Measurements from ENCODE around the gene HK3. TPM values are rescaled to one million over a fixed set of nuclear protein-coding genes. Genes with fewer than 3 reads are reported as not detected.
"Not testable (repeated sequence)": the region's sequence is repeated elsewhere in the genome, so short reads cannot be mapped to it uniquely, and the experiment has no call there.

HK3 gene
- total RNA-seq, 1 donor from 2014 or later, result not detected

GRCh38 chr5:176874198-176874780, 24.9 kb downstream of the HK3 start:
- TF ChIP-seq CTCF (conservative IDR thresholded peaks at IDR 0.05; ENCODE audit: low read depth, low read length), result no peak
- no peak overlapping the region for H3K4me3 ChIP-seq (ENCODE audit: low read depth, low read length)
- DNase-seq (ENCODE audit: low read depth), result no peak

- no peak overlapping the region for H3K4me3 ChIP-seq (ENCODE audit: low read depth, low read length)
- TF ChIP-seq CTCF (conservative IDR thresholded peaks at IDR 0.05; ENCODE audit: low read depth, low read length), result no peak
- no peak for DNase-seq (ENCODE audit: low read depth)
These were observed 25.5 kb downstream of the HK3 start for GRCh38 chr5:176873541-176874172.

GRCh38 chr5:176873011-176873410, 26.1 kb downstream of the HK3 start:
- not testable (repeated sequence) for DNase-seq (ENCODE audit: low read depth); H3K4me3 ChIP-seq (ENCODE audit: low read depth, low read length)

- H3K4me3 ChIP-seq (ENCODE audit: low read depth, low read length); DNase-seq (ENCODE audit: low read depth): not testable (repeated sequence)
These were observed 26.6 kb downstream of the HK3 start for GRCh38 chr5:176872586-176872985.

- H3K4me3 ChIP-seq (ENCODE audit: low read depth, low read length); DNase-seq (ENCODE audit: low read depth): not testable (repeated sequence)
These were observed 28.5 kb downstream of the HK3 start for GRCh38 chr5:176870644-176871043.

GRCh38 chr5:176870110-176870591, 29.0 kb downstream of the HK3 start:
- no peak overlapping the region for H3K4me3 ChIP-seq (ENCODE audit: low read depth, low read length)
- peak; percentile 62 for TF ChIP-seq CTCF (conservative IDR thresholded peaks at IDR 0.05; ENCODE audit: low read depth, low read length)
- no peak for DNase-seq (ENCODE audit: low read depth)

- no peak for DNase-seq (ENCODE audit: low read depth)
- no peak for TF ChIP-seq CTCF (conservative IDR thresholded peaks at IDR 0.05; ENCODE audit: low read depth, low read length)
- H3K4me3 ChIP-seq (ENCODE audit: low read depth, low read length), result no peak overlapping the region
These were observed 29.5 kb downstream of the HK3 start for GRCh38 chr5:176869501-176870109.

GRCh38 chr5:176868731-176869130, 30.4 kb downstream of the HK3 start:
- TF ChIP-seq CTCF (conservative IDR thresholded peaks at IDR 0.05; ENCODE audit: low read depth, low read length), result no peak
- no peak for DNase-seq (ENCODE audit: low read depth)
- H3K4me3 ChIP-seq (ENCODE audit: low read depth, low read length), result no peak overlapping the region

Measured in epithelial cell of proximal tubule (primary cell).